GM13977 (cell line): Measurements from ENCODE around the gene MYO10.

Source experiments
- DNase-seq: peaks from one replicate; pipeline ENCODE4 v3.0.0; 2012; ENCODE audit warnings: low spot score
- CTCF ChIP-seq: IDR thresholded peaks from 2 replicates; pipeline ENCODE4 v1.5.1; 2012; ENCODE audit warnings: mild to moderate bottlenecking, control low read depth; ENCODE audit not compliant: insufficient read depth; ENCODE audit errors: extremely low read depth, missing control alignments
- in situ Hi-C: fragments of 300-500 bp; cut with MboI; formaldehyde crosslinking; loops from one replicate; pipeline ENCODE4 v1.12.0; 2022; ENCODE audit warnings: low sequenced_read_pairs, low pct_unique_long_range_greater_than_20kb, mixed read lengths, inconsistent platforms; ENCODE audit not compliant: unreplicated experiment

The MYO10 gene

GRCh38 chr5:16781828-16782626, 154.1 kb downstream of the MYO10 start:
- no peak for TF ChIP-seq CTCF
- DNase-seq: no peak
- in situ Hi-C loops: loop anchor here (25.0 kb wide), 1 partner anchor 405 kb away; no protein-coding TSS in a partner anchor

GRCh38 chr5:16780325-16780724, 155.8 kb downstream of the MYO10 start:
- DNase-seq: no peak
- TF ChIP-seq CTCF: no peak
- in situ Hi-C loops: loop anchor here (25.0 kb wide), 1 partner anchor 407 kb away; no protein-coding TSS in a partner anchor

- DNase-seq: no peak
- no peak for TF ChIP-seq CTCF
- in situ Hi-C loops: loop anchor here (25.0 kb wide), 1 partner anchor 410 kb away; no protein-coding TSS in a partner anchor
Measured at GRCh38 chr5:16777432-16777831, 158.7 kb downstream of the MYO10 start.

- DNase-seq: no peak
Measured at GRCh38 chr5:16776611-16777251, 159.4 kb downstream of the MYO10 start.

GRCh38 chr5:16774806-16775205, 161.3 kb downstream of the MYO10 start:
- in situ Hi-C loops: loop anchor here (25.0 kb wide), 1 partner anchor 412 kb away; no protein-coding TSS in a partner anchor
- no peak for TF ChIP-seq CTCF
- no peak for DNase-seq

More at GRCh38 chr5:16776611-16777251, 159.4 kb downstream of the MYO10 start:
- no peak for TF ChIP-seq CTCF
- in situ Hi-C loops: loop anchor here (25.0 kb wide), 1 partner anchor 411 kb away; no protein-coding TSS in a partner anchor

GRCh38 chr5:16773991-16774390, 162.1 kb downstream of the MYO10 start:
- in situ Hi-C loops: no loop called here
- DNase-seq: no peak
- TF ChIP-seq CTCF: no peak
